Thoracic aorta endothelial cell (primary cell): ENCODE measurements around the gene NKIRAS1. TPM values are rescaled to one million over a fixed set of nuclear protein-coding genes. Genes with fewer than 3 reads are reported as not detected.

Source experiments
- total RNA-seq: library from RNA; depleted of rRNA; stranded (reverse); fragments of >200 nt; gene quantifications from 2 replicates; pipeline ENCODE4 v1.2.3, GENCODE V29; 2012

NKIRAS1 gene
- total RNA-seq = 7.3 and 9.2 TPM in 2 replicates

GRCh38 chr3:23916886-23917678 is at the start of gene NKIRAS1, which contains the start of gene RPL15:
Gene NKIRAS1 (minus strand): TSS chr3:23916990. CDS start chr3:23910904, 6,086 bp downstream.
Gene RPL15 (plus strand): TSS chr3:23917132. CDS start chr3:23917860, 728 bp downstream.

GRCh38 chr3:23944861-23945662 is 28.3 kb upstream of the NKIRAS1 start, which contains the start of gene NR1D2:
Gene NR1D2 (plus strand): TSS chr3:23945286. CDS start chr3:23945579, 293 bp downstream.

Other genes starting within 250 kb of the NKIRAS1 start
- gene UBE2E1, start 111.0 kb downstream of the NKIRAS1 start, total RNA-seq = 127 and 174 TPM in 2 replicates
- gene RPL15, start 142 bp upstream of the NKIRAS1 start, total RNA-seq = 1,899 and 2,358 TPM in 2 replicates
- 31.2 and 37.5 TPM in 2 replicates for gene NR1D2, start 28.3 kb upstream of the NKIRAS1 start, total RNA-seq